ENCODE data around the gene CARD18. TPM values are rescaled to one million over a fixed set of nuclear protein-coding genes. Genes with fewer than 3 reads are reported as not detected.

Gene CARD18
- total RNA-seq, 4 donors from 2014 or later, result not detected

DNA sequence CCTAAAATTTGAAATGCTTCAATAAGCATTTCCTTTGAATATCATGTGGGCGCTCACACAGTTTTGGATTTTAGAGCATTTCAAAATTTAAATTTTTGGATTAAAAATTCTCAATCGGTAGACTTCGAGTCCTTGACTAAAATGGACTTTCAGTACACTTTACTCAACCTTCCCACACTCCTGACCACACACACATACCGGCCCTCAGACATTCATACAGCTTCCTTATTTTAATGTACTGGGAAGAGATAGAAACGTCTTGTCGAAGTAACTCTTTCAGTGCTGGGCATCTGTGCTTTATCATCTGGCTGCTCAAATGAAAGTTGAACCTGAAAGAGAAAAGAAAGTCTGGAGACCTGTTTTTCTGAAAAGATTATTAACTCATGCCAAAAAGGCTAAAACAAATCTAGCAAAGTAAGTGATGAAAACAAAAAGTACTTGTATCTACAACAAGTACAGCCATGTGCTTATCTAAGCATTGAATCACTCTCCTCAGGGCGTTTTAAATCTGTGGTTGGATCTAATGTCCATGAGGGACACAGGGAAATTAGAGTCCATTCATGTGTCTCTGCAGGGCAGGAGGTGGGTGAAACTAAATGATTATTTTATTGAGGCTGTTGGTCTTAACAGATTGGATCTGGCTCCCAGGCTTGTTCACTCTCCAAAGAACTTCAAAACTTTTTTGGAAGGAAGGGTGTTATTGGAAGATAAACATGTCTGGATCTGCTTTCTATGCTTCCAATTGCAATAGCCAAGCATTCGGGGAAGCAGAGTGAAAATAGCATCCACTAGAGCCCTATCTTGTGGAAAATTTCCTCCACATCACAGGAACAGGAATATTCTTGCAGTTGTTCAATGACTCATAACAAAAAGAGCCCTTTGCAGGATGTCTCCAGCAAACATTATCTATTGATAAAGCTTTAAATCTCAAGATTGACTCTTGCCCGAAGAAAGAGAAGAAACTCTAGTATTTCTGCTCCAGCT, 47.0 kb downstream of the CARD18 start:
- ATAC-seq (no peak), DNase-seq (no peak)
- no peaks in the 10 kb centered on the region for H3K36me3 ChIP-seq
- H3K4me3 ChIP-seq, result no peak overlapping the region
- no peaks in the 10 kb centered on the region for H3K27me3 ChIP-seq
- no peaks in the 10 kb centered on the region for H3K9me3 ChIP-seq
- H3K4me1 ChIP-seq, result no peaks in the 10 kb centered on the region
- intact Hi-C loops (cut with DNase I; ENCODE audit: low total_unique reads) (no loop called here), in situ Hi-C loops (cut with MboI; ENCODE audit: low sequenced_read_pairs in 4 of 4) (no loop called here)
- H3K27ac ChIP-seq, result no peak overlapping the region
- TF ChIP-seq, protein P1, sequence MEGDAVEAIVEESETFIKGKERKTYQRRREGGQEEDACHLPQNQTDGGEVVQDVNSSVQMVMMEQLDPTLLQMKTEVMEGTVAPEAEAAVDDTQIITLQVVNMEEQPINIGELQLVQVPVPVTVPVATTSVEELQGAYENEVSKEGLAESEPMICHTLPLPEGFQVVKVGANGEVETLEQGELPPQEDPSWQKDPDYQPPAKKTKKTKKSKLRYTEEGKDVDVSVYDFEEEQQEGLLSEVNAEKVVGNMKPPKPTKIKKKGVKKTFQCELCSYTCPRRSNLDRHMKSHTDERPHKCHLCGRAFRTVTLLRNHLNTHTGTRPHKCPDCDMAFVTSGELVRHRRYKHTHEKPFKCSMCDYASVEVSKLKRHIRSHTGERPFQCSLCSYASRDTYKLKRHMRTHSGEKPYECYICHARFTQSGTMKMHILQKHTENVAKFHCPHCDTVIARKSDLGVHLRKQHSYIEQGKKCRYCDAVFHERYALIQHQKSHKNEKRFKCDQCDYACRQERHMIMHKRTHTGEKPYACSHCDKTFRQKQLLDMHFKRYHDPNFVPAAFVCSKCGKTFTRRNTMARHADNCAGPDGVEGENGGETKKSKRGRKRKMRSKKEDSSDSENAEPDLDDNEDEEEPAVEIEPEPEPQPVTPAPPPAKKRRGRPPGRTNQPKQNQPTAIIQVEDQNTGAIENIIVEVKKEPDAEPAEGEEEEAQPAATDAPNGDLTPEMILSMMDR (IDR thresholded peaks at IDR 0.05 in 4 of 5, conservative IDR thresholded peaks at IDR 0.05 in 1 of 5), result no peak
- no peak for TF ChIP-seq POLR2A (IDR thresholded peaks at IDR 0.05)

Other genes starting within 250 kb of the CARD18 start
- gene CASP12, start 241.3 kb downstream of the CARD18 start, total RNA-seq, result under 1 TPM in 3 of 4 donors, not detected in 1; 0.39 to 0.86 (median 0.49) TPM
- 10 to 100 TPM; 12.0 to 17.2 (median 14.4) TPM for gene CASP4, start 171.2 kb downstream of the CARD18 start, total RNA-seq
- gene CASP5, start 116.6 kb downstream of the CARD18 start, total RNA-seq, result not detected
- 1 to 10 TPM; 1.1 to 7.8 (median 3.5) TPM for gene CASP1, start 104.6 kb downstream of the CARD18 start, total RNA-seq
- gene CARD16, start 94.4 kb downstream of the CARD18 start, total RNA-seq, result 1 to 10 TPM in 3 of 4 donors, not detected in 1; 1.5 to 2.1 (median 1.6) TPM